GM12875 (cell line): Measurements from ENCODE around the gene NCS1.

Experiments
- H3K4me3 ChIP-seq: one replicate; pipeline ENCODE4 v1.5.1; 2011; ENCODE audit warnings: low read depth, low read length, control low read depth
- TF ChIP-seq, protein P1 (sequence below): IDR thresholded peaks from 2 replicates; pipeline ENCODE4 v1.5.1; 2011; ENCODE audit warnings: low read depth, mild to moderate bottlenecking, control low read depth, inconsistent platforms, low read length, moderate library complexity, borderline replicate concordance; ENCODE audit not compliant: insufficient read depth

NCS1 gene

GRCh38 chr9:130234340-130235260, 62.4 kb downstream of the NCS1 start:
- TF ChIP-seq, protein P1, sequence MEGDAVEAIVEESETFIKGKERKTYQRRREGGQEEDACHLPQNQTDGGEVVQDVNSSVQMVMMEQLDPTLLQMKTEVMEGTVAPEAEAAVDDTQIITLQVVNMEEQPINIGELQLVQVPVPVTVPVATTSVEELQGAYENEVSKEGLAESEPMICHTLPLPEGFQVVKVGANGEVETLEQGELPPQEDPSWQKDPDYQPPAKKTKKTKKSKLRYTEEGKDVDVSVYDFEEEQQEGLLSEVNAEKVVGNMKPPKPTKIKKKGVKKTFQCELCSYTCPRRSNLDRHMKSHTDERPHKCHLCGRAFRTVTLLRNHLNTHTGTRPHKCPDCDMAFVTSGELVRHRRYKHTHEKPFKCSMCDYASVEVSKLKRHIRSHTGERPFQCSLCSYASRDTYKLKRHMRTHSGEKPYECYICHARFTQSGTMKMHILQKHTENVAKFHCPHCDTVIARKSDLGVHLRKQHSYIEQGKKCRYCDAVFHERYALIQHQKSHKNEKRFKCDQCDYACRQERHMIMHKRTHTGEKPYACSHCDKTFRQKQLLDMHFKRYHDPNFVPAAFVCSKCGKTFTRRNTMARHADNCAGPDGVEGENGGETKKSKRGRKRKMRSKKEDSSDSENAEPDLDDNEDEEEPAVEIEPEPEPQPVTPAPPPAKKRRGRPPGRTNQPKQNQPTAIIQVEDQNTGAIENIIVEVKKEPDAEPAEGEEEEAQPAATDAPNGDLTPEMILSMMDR = no peak
- H3K4me3 ChIP-seq = no peak overlapping the region

- no peak overlapping the region for H3K4me3 ChIP-seq
- TF ChIP-seq, protein P1 = peak; percentile 98
Measured at GRCh38 chr9:130235558-130236435, 63.6 kb downstream of the NCS1 start.

DNA sequence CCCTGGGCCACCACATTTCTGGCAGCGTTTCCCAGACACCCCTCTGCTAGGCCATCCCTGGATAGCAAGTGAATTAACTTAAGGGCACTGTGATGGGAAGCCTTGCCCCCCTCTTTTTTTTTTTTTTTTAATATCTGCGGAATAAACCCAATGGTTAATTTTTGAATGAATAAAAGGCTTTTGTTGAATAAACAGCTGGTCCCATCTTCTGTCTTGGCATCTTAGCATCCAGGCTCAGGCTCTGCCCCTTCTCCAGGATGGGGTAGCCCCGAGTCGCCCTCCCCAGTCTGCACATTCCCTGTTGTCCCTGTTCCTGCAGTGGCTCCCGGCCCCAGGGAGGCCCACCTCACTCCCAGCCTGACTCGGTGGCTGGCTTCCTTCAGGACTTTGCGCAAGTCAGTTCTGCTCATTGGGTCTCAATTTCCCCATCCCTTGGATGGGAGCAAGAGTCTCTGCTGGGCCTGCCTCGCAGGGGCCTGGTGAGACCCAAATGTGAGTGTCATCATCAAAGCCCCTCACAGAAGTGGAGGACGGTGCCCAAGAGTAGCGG, 64.3 kb downstream of the NCS1 start:
- no peak overlapping the region for H3K4me3 ChIP-seq
- TF ChIP-seq, protein P1 = no peak

DNA sequence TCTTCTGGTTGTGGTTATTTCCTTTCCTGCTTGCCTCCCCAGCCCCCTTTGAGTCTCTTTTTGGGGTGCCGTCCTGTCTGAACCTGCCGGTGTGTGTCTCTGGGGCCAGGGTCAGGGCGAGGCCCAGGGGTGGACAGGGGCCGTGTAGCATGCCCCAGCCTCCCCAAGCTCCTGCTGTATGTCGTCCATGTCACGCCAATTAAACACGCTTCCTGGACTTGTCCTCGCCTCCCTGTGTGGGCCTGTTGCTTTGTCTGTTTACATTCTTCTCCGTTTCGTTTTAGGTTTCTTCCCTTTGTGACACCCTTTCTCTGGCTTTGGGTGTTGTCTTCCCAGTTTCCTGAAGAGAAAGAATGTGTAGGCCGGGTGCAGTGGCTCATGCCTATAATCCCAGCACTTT, 64.9 kb downstream of the NCS1 start:
- TF ChIP-seq, protein P1 = no peak
- H3K4me3 ChIP-seq = no peak overlapping the region

GRCh38 chr9:130237763-130238524, 65.7 kb downstream of the NCS1 start:
- TF ChIP-seq, protein P1 = no peak
- H3K4me3 ChIP-seq = no peak overlapping the region

GRCh38 chr9:130239363-130239695, 67.1 kb downstream of the NCS1 start:
- H3K4me3 ChIP-seq = no peak overlapping the region

More at GRCh38 chr9:130239363-130239695, 67.1 kb downstream of the NCS1 start:
- TF ChIP-seq, protein P1 = no peak
